Measurements from ENCODE around the gene CTNNBL1. TPM values are rescaled to one million over a fixed set of nuclear protein-coding genes. Genes with fewer than 3 reads are reported as not detected.

The CTNNBL1 gene
- total and polyA plus RNA-seq, 7 experiments from 2014 or later, result 41.7 to 93.4 (median 56.4) TPM

GRCh38 chr20:37803438-37804307 lies 109.8 kb downstream of the CTNNBL1 start:
- ATAC-seq, result peak; percentile 45
- ChIA-PET POLR2A (no interaction called here), CTCF (interaction anchor here (0.6 kb wide), 1 partner anchor 8 kb away, joined by 4 read pairs; no protein-coding TSS in a partner anchor)
- intact Hi-C loops (cut with micrococcal nuclease), result no loop called here
- Histone ChIP-seq H3K9me3 (ENCODE audit: control insufficient read depth in 2 of 3, low read length in 3 of 3) (no peaks in the 10 kb centered on the region), H3K36me3 (ENCODE audit: control insufficient read depth in 2 of 3, insufficient read depth in 3 of 3, low read length in 3 of 3) (peaks cover 0 to 74% (median 4%) of the 10 kb centered on the region in 3 experiments), H3K4me3 (ENCODE audit: low read length) (no peak overlapping the region), H3K4me1 (ENCODE audit: control insufficient read depth in 2 of 2, insufficient read depth in 2 of 2, low read length in 2 of 2) (no peaks in the 10 kb centered on the region), H3K27me3 (ENCODE audit: control insufficient read depth in 2 of 2, insufficient read depth in 2 of 2, low read length in 2 of 2) (no peaks in the 10 kb centered on the region), H3K27ac (ENCODE audit: low read depth, low read length) (no peak overlapping the region)
- H3K4me3 Mint-ChIP-seq, result no peak overlapping the region
- peaks cover 7 to 66% (median 47%) of the 10 kb centered on the region in 5 donors for H3K36me3 Mint-ChIP-seq
- DNase-seq, result no peak
- H3K4me1 Mint-ChIP-seq, result peaks cover 0 to 14% (median 4%) of the 10 kb centered on the region in 7 donors
- H3K27me3 Mint-ChIP-seq, result no peaks in the 10 kb centered on the region
- H3K9me3 Mint-ChIP-seq, result no peaks in the 10 kb centered on the region
- no peak overlapping the region for H3K27ac Mint-ChIP-seq

- H3K27ac Mint-ChIP-seq, result no peak overlapping the region
- CTCF ChIA-PET, result no interaction called here
- peak; percentile 75 for ATAC-seq
Measured at GRCh38 chr20:37804584-37805566, 111.0 kb downstream of the CTNNBL1 start.

GRCh38 chr20:37807471-37808232 lies 113.8 kb downstream of the CTNNBL1 start:
- Mint-ChIP-seq H3K4me3 (no peak overlapping the region), H3K27me3 (no peaks in the 10 kb centered on the region), H3K36me3 (peaks cover 10 to 80% (median 57%) of the 10 kb centered on the region in 5 donors), H3K9me3 (no peaks in the 10 kb centered on the region), H3K4me1 (peaks cover 0 to 18% (median 5%) of the 10 kb centered on the region in 7 donors), H3K27ac (peak overlapping the region in 1 of 9 donors; percentile 28)
- no peaks in the 10 kb centered on the region for H3K4me1 ChIP-seq (ENCODE audit: control insufficient read depth in 2 of 2, insufficient read depth in 2 of 2, low read length in 2 of 2)
- no peaks in the 10 kb centered on the region for H3K9me3 ChIP-seq (ENCODE audit: control insufficient read depth in 2 of 3, low read length in 3 of 3)
- CTCF ChIA-PET, result no interaction called here
- ATAC-seq (no peak), DNase-seq (no peak)
- no peaks in the 10 kb centered on the region for H3K27me3 ChIP-seq (ENCODE audit: control insufficient read depth in 2 of 2, insufficient read depth in 2 of 2, low read length in 2 of 2)
- no peak overlapping the region for H3K27ac ChIP-seq (ENCODE audit: low read depth, low read length)
- POLR2A ChIA-PET, result no interaction called here
- intact Hi-C loops (cut with micrococcal nuclease), result no loop called here
- no peak overlapping the region for H3K4me3 ChIP-seq (ENCODE audit: low read length)
- H3K36me3 ChIP-seq (ENCODE audit: control insufficient read depth in 2 of 3, insufficient read depth in 3 of 3, low read length in 3 of 3), result peaks cover 0 to 59% (median 4%) of the 10 kb centered on the region in 3 experiments

More at GRCh38 chr20:37804584-37805566, 111.0 kb downstream of the CTNNBL1 start:
- DNase-seq, result no peak
- Mint-ChIP-seq H3K27me3 (no peaks in the 10 kb centered on the region), H3K36me3 (peaks cover 8 to 77% (median 57%) of the 10 kb centered on the region in 5 donors), H3K4me1 (peaks cover 0 to 18% (median 5%) of the 10 kb centered on the region in 7 donors), H3K9me3 (no peaks in the 10 kb centered on the region), H3K4me3 (no peak overlapping the region)
- H3K36me3 ChIP-seq (ENCODE audit: control insufficient read depth in 2 of 3, insufficient read depth in 3 of 3, low read length in 3 of 3), result peaks cover 0 to 70% (median 4%) of the 10 kb centered on the region in 3 experiments
- POLR2A ChIA-PET, result no interaction called here
- no peaks in the 10 kb centered on the region for H3K9me3 ChIP-seq (ENCODE audit: control insufficient read depth in 2 of 3, low read length in 3 of 3)
- no peaks in the 10 kb centered on the region for H3K27me3 ChIP-seq (ENCODE audit: control insufficient read depth in 2 of 2, insufficient read depth in 2 of 2, low read length in 2 of 2)
- no peak overlapping the region for H3K4me3 ChIP-seq (ENCODE audit: low read length)
- no peak overlapping the region for H3K27ac ChIP-seq (ENCODE audit: low read depth, low read length)
- no peaks in the 10 kb centered on the region for H3K4me1 ChIP-seq (ENCODE audit: control insufficient read depth in 2 of 2, insufficient read depth in 2 of 2, low read length in 2 of 2)
- intact Hi-C loops (cut with micrococcal nuclease), result no loop called here

- H3K4me1 Mint-ChIP-seq, result peaks cover 0 to 17% (median 5%) of the 10 kb centered on the region in 7 donors
- ATAC-seq, result no peak
Measured at GRCh38 chr20:37808233-37809070, 114.6 kb downstream of the CTNNBL1 start.

GRCh38 chr20:37810027-37810426 lies 116.2 kb downstream of the CTNNBL1 start:
- Mint-ChIP-seq H3K4me3 (no peak overlapping the region), H3K4me1 (peaks cover 0 to 25% (median 5%) of the 10 kb centered on the region in 7 donors), H3K9me3 (no peaks in the 10 kb centered on the region), H3K27ac (no peak overlapping the region), H3K36me3 (peaks cover 6 to 66% (median 44%) of the 10 kb centered on the region in 5 donors), H3K27me3 (no peaks in the 10 kb centered on the region)
- ChIA-PET POLR2A (no interaction called here), CTCF (no interaction called here)
- ATAC-seq, result no peak
- Histone ChIP-seq H3K36me3 (ENCODE audit: control insufficient read depth in 2 of 3, insufficient read depth in 3 of 3, low read length in 3 of 3) (peaks cover 0 to 35% (median 0%) of the 10 kb centered on the region in 3 experiments), H3K27ac (ENCODE audit: low read depth, low read length) (no peak overlapping the region), H3K4me1 (ENCODE audit: control insufficient read depth in 2 of 2, insufficient read depth in 2 of 2, low read length in 2 of 2) (no peaks in the 10 kb centered on the region), H3K4me3 (ENCODE audit: low read length) (no peak overlapping the region), H3K27me3 (ENCODE audit: control insufficient read depth in 2 of 2, insufficient read depth in 2 of 2, low read length in 2 of 2) (no peaks in the 10 kb centered on the region), H3K9me3 (ENCODE audit: control insufficient read depth in 2 of 3, low read length in 3 of 3) (no peaks in the 10 kb centered on the region)
- intact Hi-C loops (cut with micrococcal nuclease), result no loop called here
- no peak for DNase-seq

More at GRCh38 chr20:37808233-37809070, 114.6 kb downstream of the CTNNBL1 start:
- no peaks in the 10 kb centered on the region for H3K4me1 ChIP-seq (ENCODE audit: control insufficient read depth in 2 of 2, insufficient read depth in 2 of 2, low read length in 2 of 2)
- H3K27ac Mint-ChIP-seq, result peak overlapping the region in 1 of 9 donors; percentile 28
- H3K27me3 Mint-ChIP-seq, result no peaks in the 10 kb centered on the region
- DNase-seq, result no peak
- no peak overlapping the region for H3K4me3 ChIP-seq (ENCODE audit: low read length)
- H3K27ac ChIP-seq (ENCODE audit: low read depth, low read length), result no peak overlapping the region
- intact Hi-C loops (cut with micrococcal nuclease), result no loop called here
- CTCF ChIA-PET, result no interaction called here
- H3K36me3 Mint-ChIP-seq, result peaks cover 6 to 74% (median 49%) of the 10 kb centered on the region in 5 donors
- POLR2A ChIA-PET, result no interaction called here
- no peaks in the 10 kb centered on the region for H3K27me3 ChIP-seq (ENCODE audit: control insufficient read depth in 2 of 2, insufficient read depth in 2 of 2, low read length in 2 of 2)
- H3K9me3 ChIP-seq (ENCODE audit: control insufficient read depth in 2 of 3, low read length in 3 of 3), result no peaks in the 10 kb centered on the region
- no peaks in the 10 kb centered on the region for H3K9me3 Mint-ChIP-seq
- peaks cover 0 to 51% (median 1%) of the 10 kb centered on the region in 3 experiments for H3K36me3 ChIP-seq (ENCODE audit: control insufficient read depth in 2 of 3, insufficient read depth in 3 of 3, low read length in 3 of 3)
- no peak overlapping the region for H3K4me3 Mint-ChIP-seq

Data from naive thymus-derived CD4-positive, alpha-beta T cell (primary cell).